ENCODE measurements around the gene NEK1.

NEK1 gene

DNA sequence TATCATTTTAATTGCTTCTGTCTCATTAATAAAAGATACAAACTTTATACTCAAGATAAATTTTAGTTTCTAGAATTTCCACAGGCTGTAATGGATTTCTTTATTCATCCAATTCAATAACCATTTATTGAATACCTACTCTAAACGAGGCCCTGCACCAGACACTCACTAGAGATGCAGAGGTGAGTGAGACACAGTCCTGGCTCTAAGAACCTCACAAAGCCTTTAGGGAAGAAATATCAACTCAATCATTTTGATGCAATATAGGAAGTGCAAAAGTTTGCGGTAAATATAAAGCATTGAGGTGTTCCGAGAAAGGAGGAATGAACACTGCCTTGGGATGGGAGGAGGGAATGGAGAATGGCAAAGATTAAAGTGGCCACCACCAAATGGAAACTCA is 260.0 kb downstream of the NEK1 start:
- no peak for DNase-seq

DNA sequence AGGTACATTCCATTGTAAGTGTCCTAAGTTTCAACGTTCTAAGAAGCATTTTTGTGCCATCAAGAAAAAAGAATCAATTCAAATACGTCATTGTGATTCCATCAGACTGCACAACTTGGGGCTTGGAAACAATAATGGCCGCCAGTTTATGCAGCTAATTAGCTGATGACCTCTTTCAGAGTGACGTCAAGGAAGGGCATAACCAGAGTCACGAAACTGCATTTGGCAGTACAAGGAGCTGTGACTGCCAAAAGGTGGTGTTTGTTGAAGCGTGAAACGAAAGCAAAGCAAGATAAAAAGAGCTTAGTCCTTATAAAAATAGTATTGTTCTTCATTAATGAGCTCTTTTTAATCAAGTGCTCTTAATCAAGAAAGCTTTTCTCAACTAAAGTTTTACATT is 260.5 kb downstream of the NEK1 start:
- no peak for DNase-seq

DNA sequence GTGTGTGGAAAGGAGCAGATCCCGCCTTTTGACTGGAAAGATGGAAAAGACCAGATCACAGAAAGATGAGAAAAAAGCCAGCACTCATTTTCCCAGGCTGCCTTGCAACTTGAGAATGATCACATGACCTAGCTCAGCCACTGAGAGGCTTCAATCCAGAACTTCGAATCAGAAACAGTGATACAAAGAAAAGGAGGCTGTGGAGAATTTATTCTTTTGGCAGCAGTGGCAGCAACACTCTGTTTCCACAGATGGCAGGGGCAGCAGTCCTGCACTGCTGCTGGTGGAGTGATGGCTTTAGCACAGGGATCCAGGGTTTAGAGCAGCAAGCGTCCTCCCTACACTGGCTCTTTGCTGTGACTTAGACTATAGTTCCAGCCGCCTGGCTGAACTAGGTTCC is 263.8 kb downstream of the NEK1 start:
- DNase-seq, result no peak

DNA sequence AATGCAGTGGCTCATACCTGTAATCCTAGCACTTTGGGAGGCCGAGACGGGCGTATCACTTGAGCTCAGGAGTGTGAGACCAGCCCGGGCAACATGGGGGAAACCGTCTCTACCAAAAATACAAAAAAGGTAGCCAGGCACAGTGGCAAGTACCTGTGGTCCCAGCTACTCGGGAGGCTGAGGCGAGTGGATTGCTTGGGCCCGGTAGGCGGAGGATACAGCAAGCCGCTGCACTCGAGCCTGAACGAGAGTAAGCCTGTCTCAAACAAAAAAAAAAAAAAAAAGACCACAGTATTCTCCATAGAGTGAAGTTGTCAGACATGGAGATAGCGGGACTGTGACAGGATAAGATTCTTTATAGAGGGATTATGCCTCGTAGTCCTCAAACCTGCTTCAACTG is 265.5 kb downstream of the NEK1 start:
- no peak for DNase-seq

DNA sequence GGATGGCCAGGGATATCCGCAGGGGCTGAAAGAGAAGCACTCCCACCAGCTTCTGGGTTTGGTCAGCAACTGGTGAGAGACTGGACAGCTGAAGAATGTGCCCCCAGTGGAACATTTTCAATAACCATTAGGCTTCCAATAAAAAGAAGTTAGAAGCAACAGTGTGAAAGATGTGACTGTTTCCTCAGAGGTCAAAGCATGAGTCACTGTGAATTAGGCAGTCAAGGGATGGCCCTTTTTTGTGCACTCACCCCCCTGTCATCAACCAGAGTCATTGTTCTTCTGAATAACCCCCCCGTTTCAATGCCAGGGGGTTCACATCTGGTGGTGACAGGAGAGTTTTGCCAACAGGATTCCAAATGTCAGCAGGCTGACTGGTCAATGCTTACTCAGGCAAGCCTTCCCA is 267.1 kb downstream of the NEK1 start:
- DNase-seq, result no peak

Data from activated CD4-positive, alpha-beta T cell treated with anti-CD3 and anti-CD28 coated beads, Interleukin-2, amount 50 U/mL, for 48 hours (primary cell).